NCI-H345 (cell line): ENCODE data around the gene RAB29.
"Not testable (repeated sequence)": the region's sequence is repeated elsewhere in the genome, so short reads cannot be mapped to it uniquely, and the experiment has no call there.

Experiments used
- DNase-seq: peaks from one replicate; lab custom pipeline; 2025; lab: John Stamatoyannopoulos, UW

Gene RAB29, protein sequence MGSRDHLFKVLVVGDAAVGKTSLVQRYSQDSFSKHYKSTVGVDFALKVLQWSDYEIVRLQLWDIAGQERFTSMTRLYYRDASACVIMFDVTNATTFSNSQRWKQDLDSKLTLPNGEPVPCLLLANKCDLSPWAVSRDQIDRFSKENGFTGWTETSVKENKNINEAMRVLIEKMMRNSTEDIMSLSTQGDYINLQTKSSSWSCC

GRCh38 chr1:205775015-205775716, at the start of gene RAB29:
Gene RAB29 (minus strand): TSS chr1:205775482. CDS start chr1:205774956, 526 bp downstream.
- peak; percentile 85 for DNase-seq

- no peak for DNase-seq
Observed at GRCh38 chr1:205824180-205824579, 48.9 kb upstream of the RAB29 start.

GRCh38 chr1:205823260-205823659, 48.0 kb upstream of the RAB29 start:
- DNase-seq = not testable (repeated sequence)

- no peak for DNase-seq
Observed at GRCh38 chr1:205822397-205822796, 47.1 kb upstream of the RAB29 start.

DNA sequence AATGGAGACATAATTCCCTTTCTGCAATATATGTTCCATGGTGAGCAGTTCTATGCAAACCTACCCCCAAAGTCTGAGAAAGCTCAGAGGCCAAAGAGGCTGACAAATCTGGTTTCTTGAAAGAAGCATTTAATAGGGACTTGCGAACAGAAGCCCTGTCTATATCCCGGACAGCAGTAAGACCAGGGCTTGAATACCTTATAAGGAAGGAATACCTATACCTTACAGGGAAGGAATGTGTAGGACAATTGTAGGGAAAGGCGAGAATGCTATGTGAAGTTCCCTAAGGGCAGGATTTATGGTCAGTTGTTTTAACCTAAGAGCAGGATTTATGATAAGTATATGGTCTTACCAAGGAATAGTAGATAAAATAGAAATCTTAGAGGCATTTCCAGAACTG, 42.7 kb upstream of the RAB29 start:
- no peak for DNase-seq

DNA sequence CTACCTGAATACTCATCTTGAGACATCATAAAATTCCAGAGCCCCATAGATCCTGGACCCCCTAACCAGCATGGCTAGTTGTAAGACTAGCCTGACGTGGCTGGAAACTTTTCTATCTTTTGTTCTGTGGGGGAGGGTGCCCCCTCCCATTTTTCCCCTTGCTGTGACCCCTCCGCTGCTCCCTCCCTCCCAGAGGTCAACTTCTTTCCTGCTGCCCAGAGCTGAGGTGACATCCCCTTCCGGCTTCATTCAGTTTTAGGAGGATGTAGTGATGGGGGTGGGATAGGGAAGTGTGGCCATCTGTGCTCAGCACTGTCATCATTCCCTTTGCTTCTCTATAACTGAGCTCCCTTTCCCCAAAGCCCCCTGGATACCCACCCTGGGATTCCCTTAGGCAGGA, 42.1 kb upstream of the RAB29 start:
- no peak for DNase-seq

GRCh38 chr1:205813755-205814058, 38.4 kb upstream of the RAB29 start:
- peak; percentile 32 for DNase-seq

GRCh38 chr1:205812878-205813754, 37.8 kb upstream of the RAB29 start, which contains the start of gene SLC41A1:
Gene SLC41A1 (minus strand): TSS chr1:205813198. CDS start chr1:205810441, 2,757 bp downstream.
- DNase-seq = peak; percentile 93

DNA sequence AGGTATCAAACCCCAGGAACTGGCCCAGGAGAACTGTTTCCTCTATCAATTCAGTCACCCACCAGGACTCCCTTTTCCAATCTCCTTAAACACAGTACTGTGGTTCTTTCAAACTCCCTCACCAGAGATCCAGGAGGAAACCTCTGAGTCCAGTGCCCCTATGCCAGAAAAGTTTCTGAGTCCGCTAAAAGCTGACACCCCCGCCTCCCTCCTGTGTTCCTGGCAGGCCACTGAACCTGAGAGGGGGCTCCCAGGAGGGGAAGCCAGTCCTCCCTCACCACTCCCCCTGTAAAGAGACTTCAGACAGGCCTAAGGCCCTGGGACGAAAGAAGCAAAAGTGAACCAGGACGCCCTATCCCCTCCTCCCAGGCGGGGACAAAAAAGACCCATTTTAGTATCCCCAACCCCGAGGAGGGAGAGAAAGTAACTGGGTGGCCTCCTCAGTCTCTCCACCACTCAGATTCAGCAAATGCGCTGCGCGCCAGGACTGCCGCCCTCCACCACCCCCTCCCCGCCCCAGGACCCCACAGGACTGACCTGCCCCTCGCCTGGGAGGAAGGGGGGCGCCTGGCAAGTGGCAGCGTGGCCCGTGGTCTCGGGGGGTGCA, 37.1 kb upstream of the RAB29 start:
- no peak for DNase-seq

DNA sequence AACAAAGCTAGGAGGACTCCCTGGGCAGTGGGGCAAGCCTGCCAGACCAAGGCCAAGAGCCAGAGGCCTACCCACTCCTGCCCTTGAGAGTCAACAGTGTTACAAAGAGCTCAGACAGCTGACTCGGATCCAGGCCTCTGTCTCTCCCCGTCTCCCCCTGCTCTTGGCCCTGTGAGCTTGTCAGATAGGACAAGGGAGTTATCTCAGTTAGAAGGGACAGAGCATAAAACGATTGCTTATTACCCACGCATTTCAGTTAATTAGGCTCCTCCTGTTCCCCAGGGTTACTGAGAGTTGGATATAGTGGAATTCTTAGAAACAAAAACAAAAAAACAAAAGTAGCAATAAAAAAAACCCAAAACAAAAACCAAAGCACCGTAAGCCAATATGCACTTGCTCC, 36.4 kb upstream of the RAB29 start:
- DNase-seq = no peak

- DNase-seq = no peak
Observed at GRCh38 chr1:205810448-205811157, 35.3 kb upstream of the RAB29 start.

- no peak for DNase-seq
Observed at GRCh38 chr1:205809942-205810345, 34.7 kb upstream of the RAB29 start.

- no peak for DNase-seq
Observed at GRCh38 chr1:205809469-205809868, 34.2 kb upstream of the RAB29 start.

- no peak for DNase-seq
Observed at GRCh38 chr1:205805082-205805711, 29.9 kb upstream of the RAB29 start.

DNA sequence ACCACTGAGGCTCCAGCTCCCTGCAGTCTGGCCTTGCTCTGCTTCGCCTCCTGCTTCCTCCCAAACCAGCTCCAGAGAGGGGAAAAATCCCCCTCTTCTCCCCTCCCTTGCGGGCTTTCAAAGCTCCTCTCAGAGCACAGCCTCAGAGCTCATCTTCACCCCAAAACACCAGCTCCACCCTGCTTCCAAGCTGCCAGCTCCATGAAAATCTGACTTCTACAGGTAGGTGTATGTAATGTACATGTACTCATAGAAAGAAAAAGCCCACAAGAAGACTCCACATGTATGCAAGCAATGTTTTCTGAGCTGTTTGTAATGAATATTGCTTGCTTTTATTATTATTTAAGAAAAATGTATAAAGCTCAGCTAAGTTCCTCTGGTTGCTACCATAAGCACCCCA, 29.3 kb upstream of the RAB29 start:
- no peak for DNase-seq

DNA sequence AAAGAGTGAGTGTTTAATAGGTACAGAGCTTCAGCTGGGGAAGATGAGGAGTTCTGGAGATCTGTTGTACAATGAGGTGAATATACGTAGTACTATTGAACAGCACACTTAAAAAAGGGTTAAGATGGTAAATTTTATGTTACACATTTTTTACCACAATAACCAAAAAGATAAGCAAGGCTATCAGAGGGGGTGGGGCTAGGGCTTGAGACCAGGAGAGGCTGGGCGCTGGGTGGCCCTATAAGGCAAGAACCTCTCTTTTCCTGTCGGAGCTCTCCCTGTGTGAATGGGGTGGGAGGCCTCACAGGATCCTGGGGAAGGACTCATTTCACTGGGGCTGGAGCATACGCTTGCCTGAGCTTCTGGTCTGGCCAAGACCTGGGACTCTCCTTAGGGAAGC, 28.7 kb upstream of the RAB29 start:
- DNase-seq = no peak

- no peak for DNase-seq
Observed at GRCh38 chr1:205802060-205802459, 26.8 kb upstream of the RAB29 start.

- DNase-seq = peak; percentile 2
Observed at GRCh38 chr1:205800981-205801703, 25.9 kb upstream of the RAB29 start.

DNA sequence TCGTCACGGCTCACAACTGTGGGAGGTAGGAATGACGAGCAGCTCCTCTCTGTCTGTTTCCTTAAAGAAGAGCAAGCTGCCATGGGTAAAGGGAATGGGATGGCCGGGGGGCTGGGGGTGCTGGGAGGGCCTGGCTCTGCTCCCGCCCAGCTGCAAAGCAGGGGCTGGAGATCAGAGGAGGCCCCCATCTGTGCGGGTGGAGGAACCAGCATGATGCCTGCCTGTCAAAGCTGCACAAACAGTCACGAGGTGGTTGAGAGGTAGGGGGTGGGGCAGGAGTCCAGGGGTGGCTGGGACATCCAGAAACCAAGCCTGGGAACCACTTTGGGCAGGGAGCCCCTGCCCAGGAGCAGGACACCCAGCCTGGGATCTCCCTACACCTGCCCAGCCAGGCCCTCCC, 25.1 kb upstream of the RAB29 start:
- DNase-seq = peak; percentile 21

DNA sequence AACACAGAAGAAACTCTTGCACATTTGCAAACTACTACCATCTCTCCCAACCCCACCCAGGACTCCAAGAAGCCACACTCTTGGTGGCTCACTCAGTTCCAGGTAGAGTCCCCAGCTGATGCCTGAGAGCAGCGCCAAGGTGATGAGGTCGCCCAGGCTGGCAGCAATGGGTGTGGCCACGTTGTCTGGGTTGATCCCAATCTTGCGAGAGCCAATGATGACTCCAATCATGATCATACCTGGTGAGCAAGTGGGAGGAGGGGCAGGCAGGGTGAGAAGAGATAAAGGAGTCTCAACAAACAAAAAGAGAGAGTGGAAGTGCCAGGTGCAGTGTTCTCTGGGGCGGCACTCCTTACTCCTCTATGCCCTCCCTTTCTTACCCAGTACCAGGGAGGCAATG, 23.3 kb upstream of the RAB29 start:
- DNase-seq = no peak

GRCh38 chr1:205797168-205797567, 21.9 kb upstream of the RAB29 start:
- DNase-seq = no peak
